GM12875 (cell line): ENCODE measurements around the gene CRABP2.

ENCODE experiments used
- H3K4me3 ChIP-seq: one replicate; pipeline ENCODE4 v1.5.1; 2011; ENCODE audit warnings: low read depth, low read length, control low read depth
- TF ChIP-seq, protein P1 (sequence below): IDR thresholded peaks from 2 replicates; pipeline ENCODE4 v1.5.1; 2011; ENCODE audit warnings: low read depth, mild to moderate bottlenecking, control low read depth, inconsistent platforms, low read length, moderate library complexity, borderline replicate concordance; ENCODE audit not compliant: insufficient read depth

The CRABP2 gene

GRCh38 chr1:156746406-156746727, 41.0 kb upstream of the CRABP2 start:
- TF ChIP-seq, protein P1, sequence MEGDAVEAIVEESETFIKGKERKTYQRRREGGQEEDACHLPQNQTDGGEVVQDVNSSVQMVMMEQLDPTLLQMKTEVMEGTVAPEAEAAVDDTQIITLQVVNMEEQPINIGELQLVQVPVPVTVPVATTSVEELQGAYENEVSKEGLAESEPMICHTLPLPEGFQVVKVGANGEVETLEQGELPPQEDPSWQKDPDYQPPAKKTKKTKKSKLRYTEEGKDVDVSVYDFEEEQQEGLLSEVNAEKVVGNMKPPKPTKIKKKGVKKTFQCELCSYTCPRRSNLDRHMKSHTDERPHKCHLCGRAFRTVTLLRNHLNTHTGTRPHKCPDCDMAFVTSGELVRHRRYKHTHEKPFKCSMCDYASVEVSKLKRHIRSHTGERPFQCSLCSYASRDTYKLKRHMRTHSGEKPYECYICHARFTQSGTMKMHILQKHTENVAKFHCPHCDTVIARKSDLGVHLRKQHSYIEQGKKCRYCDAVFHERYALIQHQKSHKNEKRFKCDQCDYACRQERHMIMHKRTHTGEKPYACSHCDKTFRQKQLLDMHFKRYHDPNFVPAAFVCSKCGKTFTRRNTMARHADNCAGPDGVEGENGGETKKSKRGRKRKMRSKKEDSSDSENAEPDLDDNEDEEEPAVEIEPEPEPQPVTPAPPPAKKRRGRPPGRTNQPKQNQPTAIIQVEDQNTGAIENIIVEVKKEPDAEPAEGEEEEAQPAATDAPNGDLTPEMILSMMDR, result no peak
- no peak overlapping the region for H3K4me3 ChIP-seq

- no peak overlapping the region for H3K4me3 ChIP-seq
- TF ChIP-seq, protein P1, result no peak
These were observed 40.5 kb upstream of the CRABP2 start for GRCh38 chr1:156745881-156746280.

GRCh38 chr1:156744786-156745419, 39.5 kb upstream of the CRABP2 start:
- no peak overlapping the region for H3K4me3 ChIP-seq
- TF ChIP-seq, protein P1, result no peak

DNA sequence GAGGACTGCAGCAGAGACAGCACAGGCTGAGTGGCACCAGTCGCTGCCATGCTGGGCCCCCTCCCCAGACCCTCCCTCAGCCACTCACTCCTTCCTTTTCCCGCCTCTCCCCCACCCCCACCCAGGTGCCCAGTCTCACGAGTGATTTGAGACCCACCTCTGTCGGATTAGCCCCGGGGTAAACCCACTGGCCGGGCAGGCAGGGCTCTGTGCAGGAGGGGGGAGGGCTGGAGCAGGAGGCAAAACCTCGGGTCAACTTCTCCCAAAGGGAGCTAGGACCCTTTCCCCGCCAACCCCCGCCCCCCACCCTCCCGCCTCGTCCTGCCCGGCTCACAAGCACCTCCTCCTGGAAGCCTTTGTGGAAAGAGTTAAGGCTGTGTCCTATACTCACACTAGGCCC, 39.0 kb upstream of the CRABP2 start:
- TF ChIP-seq, protein P1, result no peak
- H3K4me3 ChIP-seq, result no peak overlapping the region

GRCh38 chr1:156743367-156744302, 38.3 kb upstream of the CRABP2 start:
- TF ChIP-seq, protein P1, result no peak
- H3K4me3 ChIP-seq, result no peak overlapping the region

DNA sequence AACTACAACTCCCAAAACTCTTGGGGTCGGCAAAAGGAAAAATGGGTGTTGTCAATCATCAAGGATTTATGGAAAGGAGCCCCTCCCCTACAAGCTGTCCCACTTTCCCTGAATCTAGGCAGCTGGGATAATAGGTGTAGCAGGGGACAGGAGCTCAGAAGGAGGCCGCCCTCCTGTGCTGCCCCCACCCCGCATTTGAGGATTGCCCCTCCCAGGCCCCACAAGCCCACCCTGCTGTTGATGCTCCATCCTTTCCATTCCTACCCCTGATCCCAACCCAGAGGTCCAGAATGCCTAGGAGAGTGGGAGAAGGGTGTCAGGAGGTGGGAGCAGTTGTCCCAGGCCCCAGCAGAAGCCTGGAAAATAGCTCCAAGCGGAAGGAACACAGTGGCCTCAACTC, 37.4 kb upstream of the CRABP2 start:
- no peak overlapping the region for H3K4me3 ChIP-seq
- TF ChIP-seq, protein P1, result no peak

DNA sequence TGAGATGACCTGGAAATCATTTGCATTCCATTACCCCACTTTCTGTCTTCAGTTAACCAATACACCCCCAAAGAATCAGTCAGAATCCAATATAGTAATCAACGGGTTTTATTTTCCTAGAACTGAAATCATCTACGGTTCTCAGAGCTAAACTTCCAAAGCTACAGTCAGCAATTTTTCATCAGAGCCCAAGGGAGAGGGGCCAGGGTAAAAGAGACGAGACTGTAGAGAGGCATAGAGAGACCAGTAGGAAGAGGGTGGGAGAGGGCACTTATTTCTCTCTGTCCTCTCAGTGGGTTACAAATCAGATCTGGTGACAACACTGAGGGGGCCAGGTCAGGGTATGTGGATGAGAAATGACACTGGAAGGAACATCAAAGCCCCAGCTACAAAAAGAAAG, 36.6 kb upstream of the CRABP2 start:
- TF ChIP-seq, protein P1, result no peak
- H3K4me3 ChIP-seq, result no peak overlapping the region
